Stomach (tissue), 4 donors: Measurements from ENCODE around the gene ZNF622.

Experiments used
- CTCF ChIP-seq, 7 experiments: fragments of 450-650 bp in 4 of 7; fragments of 200-600 bp in 3 of 7; sonication (generic) in 3 of 7; IDR thresholded peaks; one replicate each; pipeline ENCODE4 v1.5.1; 2016 to 2019; ENCODE audit warnings: antibody characterized with exemption in 7 of 7, control low read depth in 2 of 7, mild to moderate bottlenecking in 1 of 7
- EP300 ChIP-seq: sonication (generic); formaldehyde crosslinking; IDR thresholded peaks from one replicate; pipeline ENCODE4 v1.6.1; 2017; ENCODE audit warnings: antibody characterized with exemption
- POLR2A ChIP-seq, 4 donors: fragments of 450-650 bp; IDR thresholded peaks; one replicate each; pipeline ENCODE4 v1.6.1; 2016; ENCODE audit warnings: antibody characterized with exemption in 4 of 4, control low read depth in 2 of 4, mild to moderate bottlenecking in 1 of 4, moderate library complexity in 1 of 4

GRCh38 chr5:16485656-16486055 lies 20.1 kb upstream of the ZNF622 start:
- TF ChIP-seq POLR2A (IDR thresholded peaks at IDR 0.05) (no peak), CTCF (IDR thresholded peaks at IDR 0.05) (no peak), EP300 (no peak)
